NCI-H526 treated with DMSO at 0.1 percent for 48 hours (cell line): ENCODE results near the gene KHDRBS1.
"Not testable (repeated sequence)": the region's sequence is repeated elsewhere in the genome, so short reads cannot be mapped to it uniquely, and the experiment has no call there.

Experiments used
- DNase-seq: peaks from one replicate; lab custom pipeline; 2025; lab: John Stamatoyannopoulos, UW

Gene KHDRBS1

GRCh38 chr1:32012709-32013385 lies 821 bp upstream of the KHDRBS1 start:
- DNase-seq, result no peak

GRCh38 chr1:32014199-32014947 lies 705 bp downstream of the KHDRBS1 start:
- DNase-seq, result peak; percentile 26

- DNase-seq, result no peak
These were observed 1.2 kb downstream of the KHDRBS1 start for GRCh38 chr1:32014948-32015273.

GRCh38 chr1:32020339-32020738 lies 6.7 kb downstream of the KHDRBS1 start:
- DNase-seq, result no peak

- DNase-seq, result not testable (repeated sequence)
These were observed 7.9 kb downstream of the KHDRBS1 start for GRCh38 chr1:32021574-32022018.

GRCh38 chr1:32023351-32023750 lies 9.7 kb downstream of the KHDRBS1 start:
- DNase-seq, result no peak

GRCh38 chr1:32025515-32025914 lies 11.8 kb downstream of the KHDRBS1 start:
- no peak for DNase-seq

GRCh38 chr1:32028746-32029145 lies 15.1 kb downstream of the KHDRBS1 start:
- no peak for DNase-seq

GRCh38 chr1:32031578-32032274 lies 18.1 kb downstream of the KHDRBS1 start:
- DNase-seq, result no peak

- DNase-seq, result no peak
These were observed 18.6 kb downstream of the KHDRBS1 start for GRCh38 chr1:32032275-32032615.

GRCh38 chr1:32035119-32035518 lies 21.5 kb downstream of the KHDRBS1 start:
- no peak for DNase-seq

GRCh38 chr1:32040711-32041110 lies 27.0 kb downstream of the KHDRBS1 start:
- DNase-seq, result no peak

- DNase-seq, result no peak
These were observed 28.7 kb downstream of the KHDRBS1 start for GRCh38 chr1:32042330-32042729.

- no peak for DNase-seq
These were observed 30.6 kb downstream of the KHDRBS1 start for GRCh38 chr1:32044234-32044633.

GRCh38 chr1:32045772-32046171 lies 32.1 kb downstream of the KHDRBS1 start:
- no peak for DNase-seq

GRCh38 chr1:32047701-32048100 lies 34.0 kb downstream of the KHDRBS1 start:
- no peak for DNase-seq

GRCh38 chr1:32048440-32048839 lies 34.8 kb downstream of the KHDRBS1 start:
- no peak for DNase-seq

GRCh38 chr1:32051706-32052105 lies 38.0 kb downstream of the KHDRBS1 start:
- DNase-seq, result no peak

GRCh38 chr1:32052887-32053286 lies 39.2 kb downstream of the KHDRBS1 start:
- no peak for DNase-seq

GRCh38 chr1:32055416-32055815 lies 41.7 kb downstream of the KHDRBS1 start:
- no peak for DNase-seq

GRCh38 chr1:32056598-32056997 lies 42.9 kb downstream of the KHDRBS1 start:
- no peak for DNase-seq

GRCh38 chr1:32060914-32061313 lies 47.2 kb downstream of the KHDRBS1 start:
- DNase-seq, result no peak

- DNase-seq, result no peak
These were observed 49.2 kb downstream of the KHDRBS1 start for GRCh38 chr1:32062867-32063230.
